Measurements from ENCODE around the gene GRPEL2. TPM values are rescaled to one million over a fixed set of nuclear protein-coding genes. Genes with fewer than 3 reads are reported as not detected.

Gene GRPEL2
- total RNA-seq, 1 donor from 2014 or later = 42.5 TPM

- Histone ChIP-seq H3K27me3 (no peaks in the 10 kb centered on the region), H3K4me2 (no peak overlapping the region), H2AFZ (replicated peaks) (no peak overlapping the region), H3K36me3 (peaks cover 38% of the 10 kb centered on the region), H3K4me3 (no peak overlapping the region), H3F3A (ENCODE audit: low read depth) (peaks cover 11% of the 10 kb centered on the region), H3K79me2 (ENCODE audit: low read depth) (peaks cover 63% of the 10 kb centered on the region), H3K4me1 (peaks cover 10% of the 10 kb centered on the region), H3K9me3 (ENCODE audit: low read depth) (no peaks in the 10 kb centered on the region), H3K9ac (no peak overlapping the region), H3K27ac (no peak overlapping the region), H4K20me1 (ENCODE audit: low read depth) (peaks cover 10% of the 10 kb centered on the region)
- Mint-ChIP-seq H3K9me3 (no peaks in the 10 kb centered on the region), H3K27ac (no peak overlapping the region), H3K4me3 (no peak overlapping the region), H3K4me1 (peaks cover 24% of the 10 kb centered on the region), H3K27me3 (ENCODE audit: insufficient read depth, low read depth) (no peaks in the 10 kb centered on the region), H3K36me3 (peaks cover 27% of the 10 kb centered on the region)
- TF ChIP-seq EZH2phosphoT487 (IDR thresholded peaks at IDR 0.05) = no peak
- no peak for DNase-seq (ENCODE audit: low spot score)
Observed at GRCh38 chr5:149348518-149348917, 3.2 kb downstream of the GRPEL2 start.

DNA sequence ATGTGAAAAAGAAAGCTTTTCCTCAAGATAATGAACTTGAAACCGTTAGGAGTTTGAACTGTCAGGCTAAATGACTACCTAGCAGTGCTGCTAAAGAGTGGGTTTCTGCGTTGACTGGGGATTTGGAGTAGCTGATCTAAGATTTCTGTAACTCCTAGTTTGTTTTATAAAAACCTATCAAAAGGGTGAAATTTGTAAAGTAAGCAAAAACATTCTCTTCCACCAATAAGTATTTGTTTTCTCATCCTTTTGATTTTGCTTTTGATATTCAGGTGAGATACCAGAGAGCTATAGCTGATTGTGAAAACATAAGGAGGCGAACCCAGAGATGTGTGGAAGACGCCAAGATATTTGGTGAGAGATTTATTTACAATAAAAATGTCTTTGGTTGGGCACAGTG is 4.1 kb downstream of the GRPEL2 start:
- TF ChIP-seq EZH2phosphoT487 (IDR thresholded peaks at IDR 0.05) = no peak
- TF ChIP-seq EZH2 (IDR thresholded peaks at IDR 0.05) = no peak
- TF ChIP-seq, protein P1, sequence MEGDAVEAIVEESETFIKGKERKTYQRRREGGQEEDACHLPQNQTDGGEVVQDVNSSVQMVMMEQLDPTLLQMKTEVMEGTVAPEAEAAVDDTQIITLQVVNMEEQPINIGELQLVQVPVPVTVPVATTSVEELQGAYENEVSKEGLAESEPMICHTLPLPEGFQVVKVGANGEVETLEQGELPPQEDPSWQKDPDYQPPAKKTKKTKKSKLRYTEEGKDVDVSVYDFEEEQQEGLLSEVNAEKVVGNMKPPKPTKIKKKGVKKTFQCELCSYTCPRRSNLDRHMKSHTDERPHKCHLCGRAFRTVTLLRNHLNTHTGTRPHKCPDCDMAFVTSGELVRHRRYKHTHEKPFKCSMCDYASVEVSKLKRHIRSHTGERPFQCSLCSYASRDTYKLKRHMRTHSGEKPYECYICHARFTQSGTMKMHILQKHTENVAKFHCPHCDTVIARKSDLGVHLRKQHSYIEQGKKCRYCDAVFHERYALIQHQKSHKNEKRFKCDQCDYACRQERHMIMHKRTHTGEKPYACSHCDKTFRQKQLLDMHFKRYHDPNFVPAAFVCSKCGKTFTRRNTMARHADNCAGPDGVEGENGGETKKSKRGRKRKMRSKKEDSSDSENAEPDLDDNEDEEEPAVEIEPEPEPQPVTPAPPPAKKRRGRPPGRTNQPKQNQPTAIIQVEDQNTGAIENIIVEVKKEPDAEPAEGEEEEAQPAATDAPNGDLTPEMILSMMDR (IDR thresholded peaks at IDR 0.05) = no peak
- Histone ChIP-seq H2AFZ (replicated peaks) (no peak overlapping the region), H3K4me2 (no peak overlapping the region), H3K36me3 (peaks cover 38% of the 10 kb centered on the region), H3K9me3 (ENCODE audit: low read depth) (no peaks in the 10 kb centered on the region), H3K27ac (no peak overlapping the region), H3K9ac (no peak overlapping the region), H3K79me2 (ENCODE audit: low read depth) (peaks cover 63% of the 10 kb centered on the region), H3K27me3 (no peaks in the 10 kb centered on the region), H4K20me1 (ENCODE audit: low read depth) (peaks cover 10% of the 10 kb centered on the region), H3K4me1 (peaks cover 10% of the 10 kb centered on the region), H3F3A (ENCODE audit: low read depth) (peaks cover 18% of the 10 kb centered on the region), H3K4me3 (no peak overlapping the region)
- no peak for DNase-seq (ENCODE audit: low spot score)
- Mint-ChIP-seq H3K9me3 (no peaks in the 10 kb centered on the region), H3K36me3 (peaks cover 32% of the 10 kb centered on the region), H3K27me3 (ENCODE audit: insufficient read depth, low read depth) (no peaks in the 10 kb centered on the region), H3K27ac (no peak overlapping the region), H3K4me3 (no peak overlapping the region), H3K4me1 (peaks cover 20% of the 10 kb centered on the region)

GRCh38 chr5:149352169-149352568 is 6.9 kb downstream of the GRPEL2 start:
- Mint-ChIP-seq H3K9me3 (no peaks in the 10 kb centered on the region), H3K27ac (no peak overlapping the region), H3K4me3 (no peak overlapping the region), H3K36me3 (peaks cover 34% of the 10 kb centered on the region), H3K4me1 (peaks cover 9% of the 10 kb centered on the region), H3K27me3 (ENCODE audit: insufficient read depth, low read depth) (no peaks in the 10 kb centered on the region)
- Histone ChIP-seq H4K20me1 (ENCODE audit: low read depth) (peaks cover 8% of the 10 kb centered on the region), H3K4me2 (no peak overlapping the region), H3K36me3 (peaks cover 37% of the 10 kb centered on the region), H3K9ac (no peak overlapping the region), H3K4me3 (no peak overlapping the region), H3K27ac (no peak overlapping the region), H3K9me3 (ENCODE audit: low read depth) (no peaks in the 10 kb centered on the region), H3K27me3 (no peaks in the 10 kb centered on the region), H3K4me1 (peaks cover 4% of the 10 kb centered on the region), H2AFZ (replicated peaks) (no peak overlapping the region), H3F3A (ENCODE audit: low read depth) (peaks cover 24% of the 10 kb centered on the region), H3K79me2 (ENCODE audit: low read depth) (peaks cover 60% of the 10 kb centered on the region)
- DNase-seq (ENCODE audit: low spot score) = no peak
- TF ChIP-seq EZH2phosphoT487 (IDR thresholded peaks at IDR 0.05) (no peak), EZH2 (IDR thresholded peaks at IDR 0.05) (no peak)
- TF ChIP-seq, protein P1 (IDR thresholded peaks at IDR 0.05) = no peak

- H3K27ac Mint-ChIP-seq = no peak overlapping the region
- H3K27me3 ChIP-seq = no peaks in the 10 kb centered on the region
- no peak overlapping the region for H3K4me2 ChIP-seq
- peaks cover 28% of the 10 kb centered on the region for H3K36me3 ChIP-seq
- H3K4me1 Mint-ChIP-seq = peaks cover 16% of the 10 kb centered on the region
- TF ChIP-seq, protein P1 (IDR thresholded peaks at IDR 0.05) = no peak
- no peak for TF ChIP-seq EZH2phosphoT487 (IDR thresholded peaks at IDR 0.05)
- TF ChIP-seq EZH2 (IDR thresholded peaks at IDR 0.05) = no peak
- no peak overlapping the region for H3K27ac ChIP-seq
- peaks cover 2% of the 10 kb centered on the region for H3K27me3 Mint-ChIP-seq (ENCODE audit: insufficient read depth, low read depth)
- no peaks in the 10 kb centered on the region for H3K9me3 ChIP-seq (ENCODE audit: low read depth)
- H3F3A ChIP-seq (ENCODE audit: low read depth) = peaks cover 28% of the 10 kb centered on the region
- H2AFZ ChIP-seq (replicated peaks) = no peak overlapping the region
- H3K79me2 ChIP-seq (ENCODE audit: low read depth) = peaks cover 54% of the 10 kb centered on the region
- H4K20me1 ChIP-seq (ENCODE audit: low read depth) = no peaks in the 10 kb centered on the region
- H3K36me3 Mint-ChIP-seq = peaks cover 27% of the 10 kb centered on the region
- no peaks in the 10 kb centered on the region for H3K9me3 Mint-ChIP-seq
- no peak for DNase-seq (ENCODE audit: low spot score)
- no peak overlapping the region for H3K4me3 Mint-ChIP-seq
- H3K4me3 ChIP-seq = no peak overlapping the region
- H3K4me1 ChIP-seq = peaks cover 8% of the 10 kb centered on the region
- H3K9ac ChIP-seq = no peak overlapping the region
Observed at GRCh38 chr5:149353911-149354310, 8.6 kb downstream of the GRPEL2 start.

Data from neural progenitor cell (in vitro differentiated cells).